GM19395 (cell line): Measurements from ENCODE around the gene ARFGEF3.
"Not testable (repeated sequence)": the region's sequence is repeated elsewhere in the genome, so short reads cannot be mapped to it uniquely, and the experiment has no call there.

ENCODE experiments used
- ATAC-seq: cut with Tn5 transposase; IDR thresholded peaks from one replicate; pipeline ENCODE4 v1.9.1; 2021; ENCODE audit warnings: mild to moderate bottlenecking, moderate library complexity; ENCODE audit not compliant: unreplicated experiment

Gene ARFGEF3

DNA sequence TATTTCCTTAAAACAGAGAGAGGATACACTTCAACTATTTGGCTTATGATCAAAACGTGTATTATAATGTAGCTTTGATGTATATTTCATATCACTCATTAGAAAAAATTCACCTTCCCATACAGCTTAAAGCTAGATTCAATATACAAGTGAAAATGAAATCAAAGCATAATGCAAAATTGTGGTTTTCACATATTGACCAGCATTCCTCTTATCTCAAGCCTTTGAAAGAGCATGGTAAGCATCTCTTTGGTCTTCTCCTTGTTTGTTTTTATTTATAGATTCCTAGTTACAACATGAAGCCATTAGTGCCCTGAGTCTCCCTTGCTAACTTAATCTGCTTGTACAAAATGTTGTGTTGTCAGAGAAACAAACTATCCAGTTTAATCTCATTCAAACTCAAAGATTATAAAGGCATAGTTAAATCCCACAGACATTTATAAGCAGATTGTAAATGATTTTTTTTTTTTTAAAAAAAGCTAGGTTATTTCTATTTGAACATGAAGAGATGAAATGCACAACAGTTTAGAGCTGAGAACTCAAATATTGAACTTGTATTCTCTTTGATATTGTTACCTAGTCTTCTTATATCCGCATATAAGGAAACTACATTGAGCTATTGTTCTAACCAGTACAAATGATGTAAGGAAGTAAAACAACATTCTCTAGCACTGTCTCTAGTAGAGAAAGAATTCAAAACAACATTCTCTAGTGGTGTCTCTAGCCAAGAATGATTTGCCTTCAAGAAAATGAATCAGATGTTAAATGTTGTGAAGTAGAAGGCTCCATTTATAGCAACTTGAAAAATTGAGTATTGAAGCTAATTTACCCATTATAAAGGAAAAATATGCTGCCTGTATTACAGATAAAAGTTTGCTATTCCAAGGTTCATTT is 184.8 kb downstream of the ARFGEF3 start:
- no peak for ATAC-seq

DNA sequence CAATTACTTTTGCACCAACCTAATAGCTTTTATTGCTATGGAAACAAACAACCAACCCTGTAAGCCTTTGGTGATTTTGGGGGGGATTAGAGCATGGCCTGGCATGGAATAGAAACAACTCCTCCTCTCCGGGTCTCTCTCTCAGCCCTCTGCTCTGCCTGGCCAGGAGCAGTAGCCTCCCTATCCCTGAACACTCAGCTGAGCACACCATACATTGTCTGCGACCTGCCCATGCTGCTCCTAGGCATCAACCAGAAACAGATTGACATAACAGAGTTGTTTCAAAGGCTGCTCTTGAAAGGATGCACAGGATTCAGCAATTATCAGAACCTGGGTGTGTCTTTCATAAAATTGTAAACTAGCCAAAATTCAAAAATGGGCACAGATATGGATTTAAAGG is 186.1 kb downstream of the ARFGEF3 start:
- no peak for ATAC-seq

DNA sequence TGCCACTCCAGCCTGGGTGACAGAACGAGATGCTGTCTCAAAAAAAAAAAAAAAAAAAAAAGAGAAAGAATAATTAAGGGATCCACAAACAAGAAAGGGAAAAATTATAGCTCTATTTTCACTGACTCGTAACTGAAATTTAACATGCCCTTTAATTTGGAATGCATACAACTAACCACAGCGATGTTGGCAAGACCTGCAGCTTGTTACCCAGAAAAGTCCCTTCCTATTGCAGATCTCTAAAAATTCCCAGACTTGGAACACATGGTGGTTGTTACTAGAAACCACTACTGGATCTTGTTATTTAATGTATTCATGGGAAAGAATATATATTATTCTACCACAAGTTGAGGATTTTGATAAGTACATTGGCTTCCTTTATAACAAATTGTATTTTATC is 188.2 kb downstream of the ARFGEF3 start:
- ATAC-seq: no peak

DNA sequence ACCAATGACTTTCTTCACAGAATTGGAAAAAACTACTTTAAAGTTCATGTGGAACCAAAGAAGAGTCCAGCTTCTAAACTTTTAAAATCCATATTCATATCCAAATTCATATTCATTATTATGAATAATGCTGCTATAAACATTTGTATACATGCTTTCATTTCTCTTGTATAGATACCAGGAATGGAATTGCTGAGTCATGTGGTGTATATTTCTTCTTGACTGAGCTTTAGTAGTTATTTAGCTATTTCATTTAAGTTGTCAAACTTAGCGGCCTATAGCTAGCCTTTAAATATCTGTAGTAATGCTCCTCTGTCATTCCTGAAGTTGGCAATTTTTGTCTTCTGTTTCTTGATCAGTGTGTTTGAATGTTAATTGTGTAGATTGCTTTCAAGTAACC is 196.2 kb downstream of the ARFGEF3 start:
- ATAC-seq: no peak

DNA sequence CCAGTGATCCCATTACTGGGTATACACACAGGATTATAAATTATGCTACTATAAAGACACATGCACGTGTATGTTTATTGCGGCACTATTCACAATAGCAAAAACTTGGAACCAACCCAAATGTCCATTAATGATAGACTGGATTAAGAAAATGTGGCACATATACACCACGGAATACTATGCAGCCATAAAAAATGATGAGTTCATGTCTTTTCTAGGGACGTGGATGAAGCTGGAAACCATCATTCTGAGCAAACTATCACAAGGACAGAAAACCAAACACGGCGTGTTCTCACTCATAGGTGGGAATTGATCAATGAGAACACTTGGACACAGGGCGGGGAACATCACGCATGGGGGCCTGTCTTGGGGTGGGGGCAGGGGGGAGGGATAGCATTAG is 206.9 kb downstream of the ARFGEF3 start:
- not testable (repeated sequence) for ATAC-seq

DNA sequence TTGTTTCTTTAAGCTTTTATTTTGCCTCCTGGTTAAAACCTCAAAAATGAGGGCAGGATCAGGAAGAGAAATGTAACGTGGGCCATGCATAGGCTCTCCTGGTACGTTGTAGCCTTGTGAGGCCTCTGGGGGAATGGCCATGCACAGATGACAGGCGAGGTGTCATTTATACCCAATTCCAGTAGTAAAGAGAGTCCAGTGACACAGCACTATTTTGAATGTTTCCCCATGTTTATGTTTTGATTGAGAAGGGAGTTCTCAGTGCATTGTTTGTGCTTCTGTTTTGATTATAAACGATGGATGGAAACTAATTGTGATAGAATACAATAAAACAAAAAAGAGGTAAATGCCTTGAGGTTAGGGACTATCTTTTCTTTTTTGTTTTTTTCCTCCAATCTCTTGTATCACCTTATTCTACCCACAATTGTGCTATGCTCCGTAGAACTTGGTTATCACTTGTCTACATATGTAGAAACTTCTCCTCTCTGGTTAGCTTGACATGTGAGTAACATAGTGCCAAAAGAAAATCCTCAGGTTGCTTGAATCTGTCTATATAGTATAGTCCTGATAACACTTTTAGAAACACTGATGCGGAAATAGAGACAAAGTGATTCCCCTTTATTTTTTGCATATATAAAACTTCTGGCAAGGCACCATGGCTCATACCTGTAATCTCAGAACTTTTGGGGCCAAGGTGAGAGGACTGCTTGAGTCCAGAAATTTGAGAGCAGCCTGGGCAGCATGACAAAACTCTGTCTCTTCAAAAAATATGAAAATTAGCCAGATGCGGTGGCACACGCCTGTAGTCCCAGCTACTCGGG is 209.1 kb downstream of the ARFGEF3 start:
- no peak for ATAC-seq

DNA sequence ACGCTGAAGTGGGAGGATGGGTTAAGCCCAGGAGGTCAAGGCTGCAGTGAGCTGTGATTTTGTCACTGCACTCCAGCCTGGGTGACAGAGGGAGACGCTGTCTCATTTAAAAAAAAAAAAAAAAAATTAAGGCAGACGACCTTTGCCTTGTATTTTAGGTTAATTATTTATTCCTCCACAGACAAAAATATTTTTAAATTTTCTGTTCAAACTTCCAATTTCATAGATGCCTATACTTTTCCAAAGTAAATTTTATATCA is 209.6 kb downstream of the ARFGEF3 start:
- no peak for ATAC-seq

DNA sequence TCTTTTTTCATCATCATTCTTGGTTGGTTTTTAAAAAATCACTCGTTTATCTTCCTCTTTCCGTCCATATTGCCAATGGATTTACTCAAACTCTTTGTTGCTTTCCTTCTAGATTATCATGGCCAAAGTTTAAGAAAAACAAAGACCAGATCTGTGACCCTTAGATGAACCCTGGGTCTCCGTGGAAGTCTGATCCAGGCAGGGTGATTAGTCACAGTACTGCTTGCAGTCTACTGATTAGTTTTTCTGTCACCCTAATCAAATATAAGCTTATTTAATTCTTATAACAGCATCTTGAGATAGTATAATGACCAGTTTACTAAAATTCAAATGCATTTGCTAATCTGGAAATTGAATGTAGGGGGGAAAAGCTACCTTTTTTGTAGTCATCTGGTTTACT is 210.0 kb downstream of the ARFGEF3 start:
- ATAC-seq: no peak

DNA sequence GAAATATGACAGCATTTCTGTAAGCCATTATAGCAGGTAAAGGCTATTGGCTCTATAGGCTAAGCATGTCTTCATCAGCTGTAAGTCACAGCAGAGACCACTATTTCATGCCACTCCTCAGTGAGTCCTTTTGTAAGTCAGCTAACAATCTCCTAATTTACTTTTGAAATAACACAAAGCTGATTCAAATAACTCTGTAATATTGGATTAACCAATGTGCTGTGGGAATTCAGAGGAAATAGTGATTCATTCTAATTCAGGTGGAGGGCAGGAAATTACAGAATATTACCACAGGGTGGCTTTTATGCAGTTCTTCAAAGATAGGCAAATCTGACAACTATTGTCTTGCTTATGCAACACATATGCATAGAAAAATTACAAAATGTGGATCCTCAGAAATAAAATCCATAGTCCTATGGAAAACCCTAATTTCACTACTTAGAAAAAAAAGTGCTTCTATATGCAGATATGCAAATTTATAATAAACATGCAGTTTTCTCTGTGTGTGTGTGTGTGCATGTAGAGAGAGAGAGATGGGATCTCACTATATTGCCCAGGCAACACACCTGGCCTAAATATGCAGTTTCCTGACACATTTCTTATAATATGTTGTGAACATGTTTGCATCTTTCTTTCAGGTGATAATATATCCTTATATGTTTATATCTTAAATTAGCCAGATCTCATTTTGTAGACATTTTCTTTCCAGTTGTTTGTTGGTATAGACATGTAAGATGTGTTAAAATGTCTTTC is 211.1 kb downstream of the ARFGEF3 start:
- ATAC-seq: no peak

DNA sequence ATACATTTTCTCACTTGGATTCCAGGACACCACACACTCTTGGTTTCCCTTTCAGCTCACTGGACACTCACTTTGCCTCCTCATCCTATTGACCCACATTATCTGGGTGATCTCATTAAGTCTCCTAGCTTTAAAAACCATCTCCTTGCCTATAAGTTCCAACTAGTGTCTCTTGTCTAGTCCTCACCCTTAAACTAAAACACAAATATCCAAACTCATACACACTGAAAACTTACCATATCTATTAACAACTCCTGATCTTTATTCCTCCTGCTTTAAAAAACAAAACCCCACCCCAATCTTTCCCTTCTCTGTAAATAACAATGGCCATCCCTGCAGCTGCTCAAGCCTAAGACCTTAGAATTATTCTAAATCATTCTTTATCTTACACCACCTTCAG is 212.5 kb downstream of the ARFGEF3 start:
- ATAC-seq: no peak

DNA sequence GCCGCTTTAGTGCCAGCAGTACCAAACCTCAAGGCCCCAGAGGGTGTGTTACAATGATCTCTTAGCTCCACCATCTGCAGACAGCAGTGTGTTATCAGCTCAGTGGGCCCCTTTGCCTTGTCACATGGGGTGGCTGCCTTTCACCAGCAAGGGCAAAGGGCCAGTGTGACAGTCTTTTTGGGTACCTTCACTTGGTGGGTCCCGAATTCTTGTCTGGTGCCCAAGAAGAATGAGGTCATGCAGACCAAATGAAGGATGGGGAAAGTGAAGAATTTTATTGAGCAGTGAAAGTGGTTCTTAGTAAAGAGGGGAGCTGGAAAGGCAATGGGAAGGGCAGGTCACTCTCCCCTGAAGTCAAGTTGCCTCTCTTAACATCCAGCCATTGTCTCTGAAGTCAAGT is 213.1 kb downstream of the ARFGEF3 start:
- no peak for ATAC-seq

DNA sequence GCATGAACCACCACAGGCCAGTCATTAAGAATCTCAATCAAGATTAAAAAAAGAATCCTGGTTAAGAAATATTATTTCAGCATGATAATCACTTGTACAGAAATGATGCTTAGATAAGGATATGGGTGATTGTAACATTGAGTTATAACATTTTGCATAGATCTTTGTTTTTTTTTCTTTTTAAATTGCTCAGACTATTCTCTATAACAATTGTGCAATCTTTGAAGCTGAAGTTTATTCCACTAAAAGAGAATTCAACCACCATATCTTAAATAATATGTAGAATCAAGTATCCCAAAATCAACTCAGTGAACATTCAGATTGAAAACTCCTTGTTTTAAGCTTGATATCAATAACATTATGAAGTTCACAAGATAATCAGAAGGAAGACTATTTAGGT is 215.3 kb downstream of the ARFGEF3 start:
- ATAC-seq: no peak

DNA sequence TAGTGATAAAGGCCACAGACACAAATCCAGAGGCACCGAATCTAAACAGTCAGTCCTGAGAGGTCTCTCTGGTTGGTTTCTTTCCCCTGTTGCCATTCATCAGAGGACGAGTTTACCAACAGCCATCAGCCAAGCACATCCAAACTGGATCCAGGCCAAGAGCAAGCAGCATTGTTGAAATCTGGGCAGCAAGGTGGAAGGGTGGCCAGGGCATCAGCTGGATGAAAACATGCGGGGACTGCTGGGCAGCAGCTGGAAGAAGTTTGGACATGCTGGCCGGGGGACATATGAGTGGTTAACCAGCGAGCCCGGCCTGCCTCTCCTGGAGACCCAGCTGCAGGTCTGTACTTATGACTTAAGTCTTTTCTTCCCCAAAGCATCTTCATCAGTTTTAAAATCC is 216.1 kb downstream of the ARFGEF3 start, which contains the start of gene SMIM28:
TSS of gene SMIM28 (plus strand) at position 62 of the 400 bp plus-strand sequence. CDS start at position 230, 168 bp downstream.
- ATAC-seq: no peak

DNA sequence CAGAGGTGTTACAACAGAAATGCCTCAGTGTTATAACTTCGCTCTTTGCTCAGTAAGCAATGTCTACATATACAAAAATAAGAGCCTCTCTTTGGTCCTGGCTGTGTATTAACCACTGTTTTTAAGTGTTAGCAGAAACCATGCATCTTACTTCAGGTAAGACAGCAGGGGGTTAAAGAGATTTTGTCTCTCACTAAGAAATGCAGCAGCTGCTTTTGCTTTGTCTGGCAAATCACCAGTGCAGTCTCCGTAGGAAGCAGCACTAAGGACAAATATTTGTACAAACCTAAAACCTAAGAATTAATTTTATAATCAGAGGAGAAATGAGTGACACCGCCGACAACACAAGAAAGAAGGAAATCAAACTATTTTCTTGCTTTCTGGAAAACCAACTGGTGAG is 216.7 kb downstream of the ARFGEF3 start:
- ATAC-seq: no peak

DNA sequence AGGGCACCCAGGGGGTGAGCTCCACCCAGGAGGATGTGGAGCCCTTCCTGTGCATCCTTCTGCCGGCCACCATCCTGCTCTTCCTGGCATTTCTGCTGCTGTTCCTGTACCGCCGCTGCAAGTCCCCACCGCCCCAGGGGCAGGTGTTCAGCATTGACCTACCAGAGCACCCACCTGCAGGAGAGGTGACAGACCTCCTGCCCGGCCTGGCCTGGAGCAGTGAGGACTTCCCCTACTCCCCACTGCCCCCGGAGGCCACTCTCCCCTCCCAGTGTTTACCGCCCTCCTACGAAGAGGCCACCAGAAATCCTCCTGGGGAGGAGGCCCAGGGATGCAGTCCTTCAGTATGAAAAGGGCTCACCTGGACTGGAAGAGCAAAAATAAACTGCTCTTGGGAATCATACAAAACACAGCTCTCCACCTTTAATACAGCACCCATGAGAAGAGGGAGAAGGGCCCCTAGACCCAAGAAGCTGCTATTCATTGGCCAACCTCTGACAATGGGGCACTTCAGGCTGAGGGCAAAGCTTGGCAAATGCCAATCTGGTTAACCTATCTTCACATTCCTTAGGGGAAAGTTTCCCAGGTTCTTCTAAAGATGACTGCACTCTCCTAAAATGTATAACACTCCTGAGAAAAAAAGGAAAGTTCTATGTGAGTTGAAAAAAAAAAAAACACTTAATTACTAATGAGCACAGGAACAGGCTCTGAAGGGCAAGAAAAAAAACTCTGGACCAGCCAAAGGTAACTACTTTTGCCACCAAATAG is 220.9 kb downstream of the ARFGEF3 start:
- ATAC-seq: no peak

DNA sequence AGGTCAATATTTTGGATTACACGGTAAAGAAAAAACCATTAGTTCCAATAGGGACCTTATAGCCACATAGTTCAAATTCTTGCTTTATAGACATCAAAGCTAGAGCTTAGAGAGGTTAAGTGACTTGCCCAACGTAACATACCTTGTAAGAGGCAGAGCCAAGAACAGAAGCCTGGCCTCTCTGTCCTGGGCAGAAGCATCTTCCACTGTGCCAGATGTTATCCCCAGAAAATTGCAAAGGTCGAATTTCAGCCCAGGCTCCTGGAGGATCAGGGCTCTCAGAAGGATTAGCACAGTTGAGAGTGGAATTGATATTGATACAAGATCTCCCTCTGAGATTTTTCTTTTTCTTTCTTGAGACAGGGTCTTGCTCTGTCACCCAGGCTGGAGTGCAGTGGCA is 222.0 kb downstream of the ARFGEF3 start:
- no peak for ATAC-seq

DNA sequence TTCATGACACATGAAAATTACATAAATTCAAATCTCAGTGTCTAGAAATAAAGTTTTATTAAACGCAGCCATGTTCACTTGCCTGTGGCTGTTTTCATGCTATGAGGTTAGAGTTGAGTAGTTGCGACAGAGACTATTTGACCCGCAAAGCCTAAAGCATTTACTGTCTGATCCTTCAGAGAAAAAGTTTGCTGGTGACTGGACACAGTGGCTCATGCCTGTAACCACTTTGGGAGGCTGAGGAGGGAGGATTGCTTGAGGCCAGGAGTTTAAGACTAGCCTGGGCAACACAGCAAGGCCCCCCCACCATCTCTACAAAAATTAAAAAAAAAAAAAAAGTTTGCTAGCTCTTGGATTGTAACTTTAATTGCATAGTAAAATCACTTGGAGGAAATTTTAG is 225.2 kb downstream of the ARFGEF3 start:
- no peak for ATAC-seq

DNA sequence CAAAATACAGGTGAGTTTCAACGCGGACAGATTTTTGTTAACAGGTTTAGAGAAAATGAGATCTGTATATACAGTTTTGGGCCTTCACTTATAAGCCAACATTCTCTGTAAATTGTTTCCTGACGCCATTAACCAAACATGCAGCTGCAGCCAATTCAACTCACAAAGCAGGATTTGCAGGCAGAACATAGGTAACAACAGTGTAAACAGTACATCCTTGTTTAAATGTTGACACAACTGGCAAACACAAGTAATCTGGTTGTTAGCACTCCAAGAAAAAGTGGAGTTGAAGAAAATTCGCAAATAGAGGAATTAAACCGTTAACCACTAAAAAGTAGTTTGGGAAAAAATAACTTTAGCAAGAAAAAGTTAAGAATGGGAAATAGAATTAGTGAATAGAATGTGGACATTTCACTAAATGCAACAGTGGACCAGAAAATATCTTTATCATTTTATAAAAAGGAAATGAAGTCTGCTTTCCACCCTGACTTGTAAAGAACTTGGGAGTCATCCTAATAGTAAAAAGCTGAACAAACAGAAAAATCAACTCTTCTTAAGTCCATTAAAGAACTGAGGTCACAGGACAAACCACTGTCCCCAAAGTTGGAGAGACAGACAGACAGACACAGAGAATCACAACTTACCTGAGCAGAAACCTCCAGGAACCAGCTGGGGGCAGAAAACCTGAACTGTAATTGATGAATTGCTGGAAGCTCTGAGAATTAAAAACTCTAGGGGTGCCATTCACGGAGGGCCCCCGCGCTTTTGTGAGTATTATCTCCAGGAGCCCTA is 226.0 kb downstream of the ARFGEF3 start:
- no peak for ATAC-seq

DNA sequence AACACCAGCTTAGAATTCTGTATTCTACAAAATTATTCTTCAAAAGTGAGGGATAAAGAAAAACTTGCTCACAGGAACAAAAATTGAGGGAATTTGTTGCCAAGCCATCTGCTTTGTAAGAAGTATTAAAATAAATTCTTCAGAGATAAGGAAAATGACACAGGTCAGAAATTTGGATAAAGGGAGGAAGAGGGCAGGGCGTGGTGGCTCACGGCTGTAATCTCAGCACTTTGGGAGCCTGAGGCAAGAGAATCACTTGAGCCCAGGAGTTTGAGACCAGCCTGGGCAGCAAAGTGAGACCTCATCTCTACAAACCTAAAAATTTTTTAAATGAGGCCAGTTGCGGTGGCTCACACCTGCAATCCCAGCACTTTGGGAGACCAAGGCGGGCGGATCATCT is 227.8 kb downstream of the ARFGEF3 start:
- no peak for ATAC-seq
